HEK293T (cell line): ENCODE results near the gene GABRD.

Experiments used
- CTCF ChIA-PET: fragments of 350-600 bp; formaldehyde crosslinking; extraction: SDS; loops from one replicate; lab custom pipeline; 2021; ENCODE audit warnings: antibody characterized with exemption, inconsistent platforms; lab: Yijun Ruan, JAX
- POLR2A ChIA-PET: fragments of 350-600 bp; formaldehyde crosslinking; extraction: SDS; loops from one replicate; lab custom pipeline; 2020; ENCODE audit warnings: antibody characterized with exemption, inconsistent platforms; lab: Yijun Ruan, JAX
- DNase-seq: peaks from one replicate; pipeline ENCODE4 v3.0.0; 2012; ENCODE audit warnings: mixed read lengths; ENCODE audit errors: extremely low spot score
- ARNT ChIP-seq: fragments of 450-650 bp; IDR thresholded peaks from 2 replicates; pipeline ENCODE4 v1.6.1; 2017; ENCODE audit warnings: mild to moderate bottlenecking
- BHLHE40 ChIP-seq: fragments of 450-650 bp; IDR thresholded peaks from 2 replicates; pipeline ENCODE4 v1.6.1; 2016; ENCODE audit warnings: mild to moderate bottlenecking, moderate library complexity, borderline replicate concordance
- CTBP1 ChIP-seq: fragments of 450-650 bp; IDR thresholded peaks from 2 replicates; pipeline ENCODE4 v1.6.1; 2016; ENCODE audit warnings: borderline replicate concordance
- ELF4 ChIP-seq: fragments of 450-650 bp; IDR thresholded peaks from 2 replicates; pipeline ENCODE4 v1.6.1; 2017; ENCODE audit warnings: antibody characterized with exemption
- FOXA1 ChIP-seq: fragments of 450-650 bp; IDR thresholded peaks from 2 replicates; pipeline ENCODE4 v1.6.1; 2016; ENCODE audit warnings: mild to moderate bottlenecking
- FOXK2 ChIP-seq: fragments of 450-650 bp; IDR thresholded peaks from 2 replicates; pipeline ENCODE4 v1.6.1; 2016; ENCODE audit warnings: mild to moderate bottlenecking
- FOXM1 ChIP-seq: fragments of 450-650 bp; IDR thresholded peaks from 2 replicates; pipeline ENCODE4 v1.6.1; 2017; ENCODE audit warnings: mild to moderate bottlenecking, borderline replicate concordance
- HDGF ChIP-seq: fragments of 450-650 bp; IDR thresholded peaks from 2 replicates; pipeline ENCODE4 v1.6.1; 2017; ENCODE audit warnings: antibody characterized with exemption, borderline replicate concordance
- L3MBTL2 ChIP-seq: fragments of 450-650 bp; conservative IDR thresholded peaks from 2 replicates; pipeline ENCODE4 v1.6.1; 2016; ENCODE audit warnings: mild to moderate bottlenecking
- LEF1 ChIP-seq: fragments of 450-650 bp; IDR thresholded peaks from 2 replicates; pipeline ENCODE4 v1.6.1; 2017; ENCODE audit warnings: mild to moderate bottlenecking, borderline replicate concordance
- NFRKB ChIP-seq: fragments of 450-650 bp; IDR thresholded peaks from 2 replicates; pipeline ENCODE4 v1.6.1; 2016; ENCODE audit warnings: mild to moderate bottlenecking, moderate library complexity
- SP1 ChIP-seq: fragments of 450-650 bp; IDR thresholded peaks from 2 replicates; pipeline ENCODE4 v1.6.1; 2017
- SUZ12 ChIP-seq: fragments of 450-650 bp; IDR thresholded peaks from 2 replicates; pipeline ENCODE4 v1.6.1; 2016; ENCODE audit warnings: mild to moderate bottlenecking
- TARDBP ChIP-seq: fragments of 450-650 bp; IDR thresholded peaks from 2 replicates; pipeline ENCODE4 v1.6.1; 2016
- ZNF384 ChIP-seq: fragments of 450-650 bp; IDR thresholded peaks from 2 replicates; pipeline ENCODE4 v1.6.1; 2016
- TF ChIP-seq, protein P1 (sequence below): fragments of 450-650 bp; IDR thresholded peaks from 2 replicates; pipeline ENCODE4 v1.6.1; 2016

The GABRD gene

DNA sequence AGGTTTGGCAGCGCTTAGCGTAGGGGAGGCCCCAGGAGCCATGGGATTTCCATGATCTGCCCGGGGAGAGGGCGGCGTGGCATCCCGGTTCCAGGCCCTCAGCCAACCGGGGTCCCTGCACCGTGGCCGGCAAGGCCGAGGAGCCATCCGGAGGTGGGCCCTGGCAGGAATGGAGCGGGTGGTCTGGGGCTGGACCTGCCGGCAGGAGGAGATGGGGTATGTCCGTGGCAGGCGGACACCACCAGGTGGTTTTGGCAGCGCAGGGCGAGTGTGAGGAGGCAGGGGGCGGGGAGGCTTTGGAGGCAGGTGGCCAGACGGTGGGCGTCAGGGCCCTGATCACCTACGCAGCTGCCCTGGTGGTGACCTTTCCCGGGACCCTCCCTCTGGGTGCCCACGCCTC lies 41.4 kb downstream of the GABRD start:
- DNase-seq: no peak
- ChIA-PET POLR2A (no interaction called here), CTCF (no interaction called here)
- TF ChIP-seq HDGF (no peak), SP1 (no peak), L3MBTL2 (no peak), ELF4 (no peak), CTBP1 (no peak), LEF1 (no peak), BHLHE40 (no peak), ZNF384 (no peak), FOXK2 (no peak), FOXM1 (no peak), NFRKB (no peak), FOXA1 (no peak), SUZ12 (no peak), ARNT (no peak), TARDBP (no peak)
- TF ChIP-seq, protein P1, sequence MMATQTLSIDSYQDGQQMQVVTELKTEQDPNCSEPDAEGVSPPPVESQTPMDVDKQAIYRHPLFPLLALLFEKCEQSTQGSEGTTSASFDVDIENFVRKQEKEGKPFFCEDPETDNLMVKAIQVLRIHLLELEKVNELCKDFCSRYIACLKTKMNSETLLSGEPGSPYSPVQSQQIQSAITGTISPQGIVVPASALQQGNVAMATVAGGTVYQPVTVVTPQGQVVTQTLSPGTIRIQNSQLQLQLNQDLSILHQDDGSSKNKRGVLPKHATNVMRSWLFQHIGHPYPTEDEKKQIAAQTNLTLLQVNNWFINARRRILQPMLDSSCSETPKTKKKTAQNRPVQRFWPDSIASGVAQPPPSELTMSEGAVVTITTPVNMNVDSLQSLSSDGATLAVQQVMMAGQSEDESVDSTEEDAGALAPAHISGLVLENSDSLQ: no peak

DNA sequence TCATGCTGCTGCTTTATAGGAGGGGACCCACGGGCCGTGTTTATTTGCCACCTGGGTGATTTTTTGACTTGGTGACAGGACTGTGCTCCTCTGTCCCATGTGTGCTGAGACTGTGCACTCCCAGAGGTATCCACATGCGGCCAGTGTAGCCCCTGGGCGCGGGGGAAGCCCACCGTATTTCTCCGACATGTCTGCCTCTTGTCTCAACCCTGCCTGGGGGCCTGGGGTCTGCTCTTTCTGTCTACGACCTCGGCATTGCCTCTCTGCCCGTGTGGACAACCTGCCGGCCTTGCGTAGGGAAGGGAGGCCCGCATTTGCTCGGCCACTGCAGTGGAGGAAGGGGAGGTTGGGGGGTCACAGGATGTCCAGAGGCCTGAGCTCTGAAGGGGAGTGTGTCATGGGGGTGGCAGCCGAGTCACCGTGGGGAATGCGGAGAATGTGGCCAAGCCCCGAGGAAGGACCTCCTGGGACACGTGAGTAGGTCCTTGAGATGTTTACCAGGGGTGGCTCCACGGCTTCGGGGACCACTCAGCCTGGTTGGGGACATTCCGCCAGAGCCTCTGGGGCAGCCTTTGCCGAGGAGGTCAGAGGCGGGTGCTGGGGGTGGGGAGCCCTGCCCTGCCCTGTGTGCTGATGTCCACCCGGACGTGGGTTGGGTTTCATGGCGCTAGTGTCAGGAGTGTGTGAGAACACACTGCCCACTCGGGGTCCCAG lies 42.1 kb downstream of the GABRD start:
- CTCF ChIA-PET: no interaction called here
- POLR2A ChIA-PET: no interaction called here
- DNase-seq: no peak
- no peak for TF ChIP-seq HDGF
- TF ChIP-seq, protein P1: no peak
- no peak for TF ChIP-seq FOXK2
- TF ChIP-seq SUZ12: no peak
- TF ChIP-seq CTBP1: no peak
- no peak for TF ChIP-seq ZNF384
- TF ChIP-seq L3MBTL2: no peak
- no peak for TF ChIP-seq LEF1
- no peak for TF ChIP-seq NFRKB
- TF ChIP-seq FOXA1: no peak
- TF ChIP-seq ELF4: no peak
- no peak for TF ChIP-seq ARNT
- TF ChIP-seq SP1: no peak
- TF ChIP-seq TARDBP: no peak
- no peak for TF ChIP-seq BHLHE40

DNA sequence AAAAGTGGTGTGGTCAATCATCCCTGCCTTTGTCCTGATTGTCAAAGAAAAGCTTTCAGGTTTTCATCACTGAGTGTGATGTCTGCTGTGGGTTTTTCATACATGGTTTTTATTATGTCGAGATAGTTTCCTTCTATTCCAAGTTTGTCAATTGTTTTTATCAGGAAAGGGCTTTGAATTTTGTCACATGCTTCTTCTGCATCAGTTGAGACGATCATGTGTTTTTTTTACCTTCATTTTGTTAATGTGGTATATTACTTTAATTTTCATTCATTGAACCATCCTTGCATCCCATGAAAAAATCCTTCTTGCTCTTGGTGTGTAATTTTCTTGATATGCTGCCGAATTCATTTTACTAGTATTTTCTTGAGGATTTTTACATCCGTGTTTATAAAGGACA lies 46.6 kb downstream of the GABRD start:
- DNase-seq: no peak
- TF ChIP-seq NFRKB (no peak), TARDBP (no peak), LEF1 (no peak), ARNT (no peak), ELF4 (no peak), SP1 (no peak), FOXM1 (no peak), SUZ12 (no peak), FOXK2 (no peak), HDGF (no peak)
- ChIA-PET POLR2A (no interaction called here), CTCF (no interaction called here)

- POLR2A ChIA-PET: no interaction called here
- DNase-seq: no peak
- CTCF ChIA-PET: no interaction called here
- TF ChIP-seq BHLHE40 (no peak), FOXA1 (no peak), L3MBTL2 (no peak), NFRKB (no peak), SP1 (no peak), FOXM1 (no peak), ARNT (no peak), TARDBP (no peak)
- TF ChIP-seq, protein P1: no peak
Observed at GRCh38 chr1:2067393-2067792, 48.2 kb downstream of the GABRD start.

GRCh38 chr1:2067981-2068380 lies 48.8 kb downstream of the GABRD start:
- TF ChIP-seq ZNF384 (no peak), FOXA1 (no peak), SP1 (no peak), FOXM1 (no peak), ELF4 (no peak), CTBP1 (no peak), NFRKB (no peak), HDGF (no peak), TARDBP (no peak), SUZ12 (no peak), FOXK2 (no peak), ARNT (no peak), LEF1 (no peak), BHLHE40 (no peak), L3MBTL2 (no peak)
- TF ChIP-seq, protein P1: no peak
- ChIA-PET CTCF (no interaction called here), POLR2A (no interaction called here)
- no peak for DNase-seq
